A549 (cell line): ENCODE data around the gene PSMA4. TPM values are rescaled to one million over a fixed set of nuclear protein-coding genes. Genes with fewer than 3 reads are reported as not detected.
"Not testable (repeated sequence)": the region's sequence is repeated elsewhere in the genome, so short reads cannot be mapped to it uniquely, and the experiment has no call there.

Source experiments
- ATAC-seq, 2 experiments: fragments of 200-7000 bp in 1 of 2; fragments of >200 bp in 1 of 2; cut with Nextera tagmentation in 1 of 2; cut with Tn5 transposase in 1 of 2; 3 replicates each; pipeline versions ENCODE4 v1.8.0 to v1.9.1; 2018 to 2020; ENCODE audit warnings: mild to moderate bottlenecking in 1 of 2, moderate library complexity in 1 of 2
- CTCF ChIA-PET: fragments of 300-600 bp; sonication (Branson Sonifier 250); formaldehyde crosslinking; extraction: SDS; loops from one replicate; lab custom pipeline; 2021; ENCODE audit warnings: antibody characterized with exemption, inconsistent platforms; lab: Yijun Ruan, JAX
- POLR2A ChIA-PET: fragments of 350-600 bp; formaldehyde crosslinking; extraction: SDS; loops from one replicate; lab custom pipeline; 2021; ENCODE audit warnings: antibody characterized with exemption, inconsistent platforms; lab: Yijun Ruan, JAX
- DNase-seq, 2 experiments: peaks; one replicate each; pipeline versions ENCODE4 v3.0.0 to v3.0.0-alpha.2; 2011 to 2016; ENCODE audit warnings: low read depth in 1 of 2, low spot score in 1 of 2
- FAIRE-seq: peaks from 2 replicates; lab custom pipeline; 2011; peaks lifted over from hg19 to GRCh38; lab: Jason Lieb, UNC
- H3K27ac ChIP-seq, 2 experiments: fragments of >200 bp; sonication (Bioruptor Twin); formaldehyde crosslinking; 3 replicates each; pipeline ENCODE4 v1.5.1; 2016 to 2017
- H3K4me1 ChIP-seq: fragments of >200 bp; sonication (Bioruptor Twin); formaldehyde crosslinking; 3 replicates; pipeline ENCODE4 v1.6.1; 2016
- H3K4me2 ChIP-seq: fragments of >200 bp; sonication (Bioruptor Twin); formaldehyde crosslinking; 3 replicates; pipeline ENCODE4 v1.6.1; 2016
- H3K4me3 ChIP-seq: fragments of >200 bp; sonication (Bioruptor Twin); formaldehyde crosslinking; 3 replicates; pipeline ENCODE4 v1.5.1; 2016
- H3K9me3 ChIP-seq: fragments of >200 bp; sonication (Bioruptor Twin); formaldehyde crosslinking; 3 replicates; pipeline ENCODE4 v1.6.1; 2016
- ATOH8 ChIP-seq: fragments of 250-450 bp; sonication (Bioruptor Pico); IDR thresholded peaks from 2 replicates; pipeline ENCODE4 v1.5.0; 2020; ENCODE audit warnings: low read depth, mild to moderate bottlenecking, moderate library complexity
- BHLHE40 ChIP-seq: IDR thresholded peaks from 2 replicates; pipeline ENCODE4 v1.6.1; 2012; ENCODE audit warnings: low read depth, low read length, inconsistent platforms
- CHD4 ChIP-seq: fragments of 200-600 bp; sonication (generic); IDR thresholded peaks from 2 replicates; pipeline ENCODE4 v1.6.1; 2016; ENCODE audit warnings: antibody characterized with exemption, mild to moderate bottlenecking, borderline replicate concordance
- EP300 ChIP-seq, 2 experiments: fragments of >200 bp; sonication (Bioruptor Twin); formaldehyde crosslinking; IDR thresholded peaks; 2 replicates in 1 of 2; 3 replicates in 1 of 2; pipeline ENCODE4 v1.6.1; 2016 to 2017
- FOSL2 ChIP-seq, 2 experiments: fragments of 450-650 bp in 1 of 2; fragments of >200 bp in 1 of 2; sonication (Bioruptor Twin) in 1 of 2; formaldehyde crosslinking; IDR thresholded peaks; 2 replicates each; pipeline versions ENCODE4 v1.5.0 to v1.6.1; 2016 to 2020; ENCODE audit warnings: mild to moderate bottlenecking in 1 of 2, moderate library complexity in 1 of 2
- HOXA7 ChIP-seq: fragments of 250-450 bp; sonication (Bioruptor Pico); IDR thresholded peaks from 2 replicates; pipeline ENCODE4 v1.5.0; 2020; ENCODE audit warnings: mild to moderate bottlenecking, moderate library complexity
- JUNB ChIP-seq: fragments of >200 bp; sonication (Bioruptor Twin); formaldehyde crosslinking; IDR thresholded peaks from 2 replicates; pipeline ENCODE4 v1.6.1; 2016
- KDM1A ChIP-seq: fragments of 200-600 bp; sonication (generic); IDR thresholded peaks from 2 replicates; pipeline ENCODE4 v1.6.1; 2016; ENCODE audit warnings: low read depth, mild to moderate bottlenecking
- MAFK ChIP-seq: fragments of 450-650 bp; IDR thresholded peaks from 2 replicates; pipeline ENCODE4 v1.6.1; 2014; ENCODE audit not compliant: partially characterized antibody
- MYC ChIP-seq: IDR thresholded peaks from 2 replicates; pipeline ENCODE4 v1.6.1; 2012; ENCODE audit warnings: mild to moderate bottlenecking, inconsistent platforms, low read length, improper control_type of control experiment, borderline replicate concordance
- PBX3 ChIP-seq: IDR thresholded peaks from 2 replicates; pipeline ENCODE4 v1.6.1; 2012
- RCOR1 ChIP-seq: fragments of 150-350 bp; IDR thresholded peaks from 2 replicates; pipeline ENCODE4 v1.6.1; 2014; ENCODE audit warnings: antibody characterized with exemption, low read length, low read depth
- REST ChIP-seq: fragments of 200-600 bp; sonication (generic); IDR thresholded peaks from 2 replicates; pipeline ENCODE4 v1.6.1; 2016; ENCODE audit warnings: antibody characterized with exemption, mild to moderate bottlenecking, moderate library complexity
- SMC3 ChIP-seq: fragments of >200 bp; sonication (Bioruptor Twin); formaldehyde crosslinking; IDR thresholded peaks from 3 replicates; pipeline ENCODE4 v1.6.1; 2018; ENCODE audit warnings: inconsistent platforms
- SREBF2 ChIP-seq: fragments of 450-650 bp; IDR thresholded peaks from 2 replicates; pipeline ENCODE4 v1.6.1; 2014; ENCODE audit warnings: mild to moderate bottlenecking, moderate library complexity
- TP53 ChIP-seq: fragments of 250-450 bp; sonication (Bioruptor Pico); IDR thresholded peaks from 2 replicates; pipeline ENCODE4 v1.5.0; 2021; ENCODE audit warnings: mild to moderate bottlenecking, moderate library complexity
- ZFP36 ChIP-seq: fragments of 450-650 bp; IDR thresholded peaks from 2 replicates; pipeline ENCODE4 v1.6.1; 2014; ENCODE audit warnings: borderline replicate concordance; ENCODE audit not compliant: partially characterized antibody
- WGBS: methylation state at CpG from one replicate; pipeline ENCODE4 v1.1.6; 2017; ENCODE audit errors: missing lambda C conversion rate; 5-methylcytosine and 5-hydroxymethylcytosine counted together
- polyA plus RNA-seq, 4 experiments: library from polyadenylated mRNA; depleted of rRNA in 3 of 4; stranded (reverse); fragments of >200 nt; fragmentation: RNase III in 1 of 4; extraction: RNeasy Plus Mini Kit Qiagen cat#74134 plus additional on column Dnase treatment in 1 of 4; gene quantifications; 2 replicates in 3 of 4; 3 replicates in 1 of 4; pipeline ENCODE4 v1.2.3, GENCODE V29; 2011 to 2017
- TF ChIP-seq, protein P1 (sequence below): fragments of >200 bp; sonication (Bioruptor Twin); formaldehyde crosslinking; IDR thresholded peaks from 3 replicates; pipeline ENCODE4 v1.6.1; 2016
- TF ChIP-seq, protein P2 (sequence below): fragments of 250-450 bp; sonication (Bioruptor Pico); IDR thresholded peaks from 2 replicates; pipeline ENCODE4 v1.5.0; 2021; ENCODE audit warnings: mild to moderate bottlenecking, moderate library complexity, borderline replicate concordance

Gene PSMA4
- polyA plus RNA-seq, 2 of the 4 experiments (the other 2 are of a cell fraction): 589 to 719 TPM

DNA sequence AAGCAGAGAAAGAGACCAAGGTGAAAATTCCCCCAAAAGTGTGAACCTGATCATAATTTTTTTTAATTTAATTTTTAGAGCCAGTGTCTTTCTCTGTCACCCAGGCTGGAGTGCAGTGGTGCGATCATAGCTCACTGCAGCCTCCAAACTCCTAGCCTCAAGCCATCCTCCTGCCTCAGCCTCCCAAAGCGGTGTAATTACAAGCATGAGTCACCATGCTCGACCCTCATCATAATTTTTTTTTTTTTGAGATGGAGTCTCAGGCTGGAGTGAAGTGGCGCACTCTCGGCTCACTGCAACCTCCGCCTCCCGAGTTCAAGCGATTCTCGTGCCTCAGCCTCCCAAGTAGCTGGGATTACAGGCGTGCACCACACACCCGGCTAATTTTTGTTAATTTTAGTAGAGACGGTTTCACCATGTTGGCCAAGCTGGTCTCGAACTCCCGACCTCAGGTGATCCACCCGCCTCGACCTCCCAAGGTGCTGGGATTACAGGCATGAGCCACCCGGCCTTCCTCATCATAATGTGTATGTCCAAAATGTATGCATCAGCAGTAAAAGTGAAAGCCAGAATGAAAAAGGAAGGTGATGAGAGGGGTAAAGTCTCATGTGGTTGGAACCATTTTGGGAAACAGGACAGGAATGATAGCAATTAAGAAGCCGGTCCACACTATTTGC, 642 bp upstream of the PSMA4 start:
- FAIRE-seq; H3K9me3 ChIP-seq; ATAC-seq; TF ChIP-seq FOSL2 (IDR thresholded peaks at IDR 0.05): not testable (repeated sequence)
- Histone ChIP-seq H3K4me3 (peak overlapping the region; percentile 72), H3K27ac (peak overlapping the region; percentile 93 to 96)
- TF ChIP-seq FOSL2 (CRISPR knock-in tag; IDR thresholded peaks at IDR 0.05) (peak; percentile 48; the same call in 1 of the 2 replicates), HOXA7 (CRISPR knock-in tag) (0 out of 2 replicates have a peak, but pooled peaks have one; percentile 71), MAFK (peak; percentile 93), CHD4 (0 out of 2 replicates have a peak, but pooled peaks have one; percentile 47)
- TF ChIP-seq, all 56 proteins: peak for 4; not testable (repeated sequence) for 52
- ChIA-PET CTCF (interaction anchor here (0.5 to 1.9 kb wide), 11 partner anchors 12 to 271 kb away, joined by 3 to 10 read pairs (median 3); partner anchors contain the start of gene CHRNA5), POLR2A (interaction anchor here (0.6 to 4.8 kb wide), 23 partner anchors 10 to 390 kb away, joined by 3 to 69 read pairs (median 5); partner anchors contain the start of genes CHRNA5, HYKK, IDH3A and IREB2)
- Histone ChIP-seq H3K4me2 (peak overlapping the region; percentile 90), H3K4me1 (peaks cover 13% of the 10 kb centered on the region)
- WGBS: 66% methylated on average over 18 of the region's 18 CpGs
- DNase-seq: not testable (repeated sequence)

GRCh38 chr15:78540871-78541743, 863 bp downstream of the PSMA4 start:
- TF ChIP-seq MYC: no peak
- TF ChIP-seq ATOH8 (CRISPR knock-in tag): no peak
- TF ChIP-seq SMC3: no peak
- no peak for TF ChIP-seq FOSL2 (IDR thresholded peaks at IDR 0.05)
- TF ChIP-seq FOSL2 (CRISPR knock-in tag; IDR thresholded peaks at IDR 0.05): no peak
- TF ChIP-seq KDM1A: no peak
- TF ChIP-seq BHLHE40: no peak
- no peak for TF ChIP-seq REST
- TF ChIP-seq, protein P1, sequence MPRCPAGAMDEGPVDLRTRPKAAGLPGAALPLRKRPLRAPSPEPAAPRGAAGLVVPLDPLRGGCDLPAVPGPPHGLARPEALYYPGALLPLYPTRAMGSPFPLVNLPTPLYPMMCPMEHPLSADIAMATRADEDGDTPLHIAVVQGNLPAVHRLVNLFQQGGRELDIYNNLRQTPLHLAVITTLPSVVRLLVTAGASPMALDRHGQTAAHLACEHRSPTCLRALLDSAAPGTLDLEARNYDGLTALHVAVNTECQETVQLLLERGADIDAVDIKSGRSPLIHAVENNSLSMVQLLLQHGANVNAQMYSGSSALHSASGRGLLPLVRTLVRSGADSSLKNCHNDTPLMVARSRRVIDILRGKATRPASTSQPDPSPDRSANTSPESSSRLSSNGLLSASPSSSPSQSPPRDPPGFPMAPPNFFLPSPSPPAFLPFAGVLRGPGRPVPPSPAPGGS: no peak
- TF ChIP-seq, protein P2, sequence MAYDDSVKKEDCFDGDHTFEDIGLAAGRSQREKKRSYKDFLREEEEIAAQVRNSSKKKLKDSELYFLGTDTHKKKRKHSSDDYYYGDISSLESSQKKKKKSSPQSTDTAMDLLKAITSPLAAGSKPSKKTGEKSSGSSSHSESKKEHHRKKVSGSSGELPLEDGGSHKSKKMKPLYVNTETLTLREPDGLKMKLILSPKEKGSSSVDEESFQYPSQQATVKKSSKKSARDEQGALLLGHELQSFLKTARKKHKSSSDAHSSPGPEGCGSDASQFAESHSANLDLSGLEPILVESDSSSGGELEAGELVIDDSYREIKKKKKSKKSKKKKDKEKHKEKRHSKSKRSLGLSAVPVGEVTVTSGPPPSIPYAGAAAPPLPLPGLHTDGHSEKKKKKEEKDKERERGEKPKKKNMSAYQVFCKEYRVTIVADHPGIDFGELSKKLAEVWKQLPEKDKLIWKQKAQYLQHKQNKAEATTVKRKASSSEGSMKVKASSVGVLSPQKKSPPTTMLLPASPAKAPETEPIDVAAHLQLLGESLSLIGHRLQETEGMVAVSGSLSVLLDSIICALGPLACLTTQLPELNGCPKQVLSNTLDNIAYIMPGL (CRISPR knock-in tag): no peak
- TF ChIP-seq EP300 (IDR thresholded peaks at IDR 0.05): no peak
- TF ChIP-seq JUNB: no peak
- TF ChIP-seq ZFP36: no peak
- TF ChIP-seq PBX3: no peak
- TF ChIP-seq TP53 (CRISPR knock-in tag): no peak
- TF ChIP-seq RCOR1: no peak
- no peak for TF ChIP-seq SREBF2
- TF ChIP-seq, all 56 proteins: peak for 0
- FAIRE-seq (no peak), ATAC-seq (peak in 1 of 2 experiments; percentile 25; a peak in 3 of 6 replicates), DNase-seq (peak in 1 of 2 experiments; percentile 12)
- H3K27ac ChIP-seq: peak overlapping the region; percentile 93 to 96
- H3K9me3 ChIP-seq: no peaks in the 10 kb centered on the region
- H3K4me3 ChIP-seq: peak overlapping the region; percentile 72
- ChIA-PET POLR2A (interaction anchor here (1.1 to 4.8 kb wide), 12 partner anchors 9 to 392 kb away, joined by 3 to 69 read pairs (median 10); partner anchors contain the start of genes CHRNA5, HYKK, IDH3A and IREB2), CTCF (interaction anchor here (0.6 to 2.1 kb wide), 14 partner anchors 9 to 236 kb away, joined by 3 to 10 read pairs (median 4); partner anchors contain the start of gene CHRNA5)
- peaks cover 13% of the 10 kb centered on the region for H3K4me1 ChIP-seq
- peak overlapping the region; percentile 90 for H3K4me2 ChIP-seq
- WGBS: 2% methylated on average over 17 of the region's 17 CpGs
